Neuronal stem cell (in vitro differentiated cells): ENCODE measurements around the gene SUGCT.

Source experiments
- DNase-seq: peaks from one replicate; pipeline ENCODE4 v3.0.0-alpha.2; 2013; ENCODE audit warnings: low spot score
- H2AFZ ChIP-seq: one replicate; pipeline ENCODE4 v1.6.1; 2013; ENCODE audit warnings: mild to moderate bottlenecking, low read length, inconsistent platforms
- H2AK5ac ChIP-seq: 2 replicates; pipeline ENCODE4 v1.6.1; 2013; ENCODE audit warnings: low read depth, mild to moderate bottlenecking, inconsistent platforms, low read length, moderate library complexity, mixed read lengths
- H2BK120ac ChIP-seq: 2 replicates; pipeline ENCODE4 v1.6.1; 2013; ENCODE audit warnings: low read depth, mild to moderate bottlenecking, inconsistent platforms, low read length, moderate library complexity, mixed read lengths
- H2BK12ac ChIP-seq: one replicate; pipeline ENCODE4 v1.6.1; 2013; ENCODE audit warnings: low read length, inconsistent platforms
- H2BK15ac ChIP-seq: 2 replicates; pipeline ENCODE4 v1.6.1; 2013; ENCODE audit warnings: mild to moderate bottlenecking, low read length, inconsistent platforms, mixed read lengths
- H2BK5ac ChIP-seq: one replicate; pipeline ENCODE4 v1.6.1; 2013; ENCODE audit warnings: inconsistent platforms, mild to moderate bottlenecking, low read length, moderate library complexity
- H3K14ac ChIP-seq: one replicate; pipeline ENCODE4 v1.6.1; 2013; ENCODE audit warnings: low read length, inconsistent platforms
- H3K18ac ChIP-seq: 2 replicates; pipeline ENCODE4 v1.6.1; 2013; ENCODE audit warnings: low read length, inconsistent platforms
- H3K23ac ChIP-seq: 2 replicates; pipeline ENCODE4 v1.6.1; 2013; ENCODE audit warnings: low read depth, mild to moderate bottlenecking, mixed read lengths, low read length, inconsistent platforms; ENCODE audit not compliant: poor library complexity
- H3K27ac ChIP-seq: replicated peaks from 3 replicates; pipeline ENCODE4 v1.5.1; 2013; ENCODE audit warnings: low read length, inconsistent platforms
- H3K27me3 ChIP-seq, 3 experiments: 2 replicates each; pipeline ENCODE4 v1.6.1; 2013; ENCODE audit warnings: low read length in 3 of 3, mild to moderate bottlenecking in 2 of 3, inconsistent platforms in 1 of 3, low read depth in 1 of 3, mixed read lengths in 1 of 3, moderate library complexity in 1 of 3; ENCODE audit not compliant: control insufficient read depth in 3 of 3, insufficient read depth in 3 of 3
- H3K36me3 ChIP-seq, 2 donors: replicated peaks in 1 of 2; 2 replicates each; pipeline ENCODE4 v1.6.1; 2013; ENCODE audit warnings: low read length in 2 of 2; ENCODE audit not compliant: control insufficient read depth in 2 of 2, insufficient read depth in 2 of 2
- H3K4ac ChIP-seq: 2 replicates; pipeline ENCODE4 v1.6.1; 2013; ENCODE audit warnings: inconsistent platforms, mild to moderate bottlenecking, low read length, moderate library complexity
- H3K4me1 ChIP-seq, 2 donors: 1 replicate in 1 of 2; 2 replicates in 1 of 2; pipeline ENCODE4 v1.6.1; 2013; ENCODE audit warnings: low read length in 2 of 2, low read depth in 1 of 2; ENCODE audit not compliant: control insufficient read depth in 2 of 2, insufficient read depth in 1 of 2
- H3K4me2 ChIP-seq: one replicate; pipeline ENCODE4 v1.6.1; 2013; ENCODE audit warnings: mild to moderate bottlenecking, low read length, inconsistent platforms; ENCODE audit not compliant: insufficient read depth, poor library complexity, severe bottlenecking
- H3K4me3 ChIP-seq, 2 donors: 2 replicates each; pipeline ENCODE4 v1.5.1; 2013; ENCODE audit warnings: low read length in 2 of 2, mild to moderate bottlenecking in 2 of 2, inconsistent platforms in 1 of 2, moderate library complexity in 1 of 2
- H3K79me1 ChIP-seq: one replicate; pipeline ENCODE4 v1.6.1; 2013; ENCODE audit warnings: low read depth, mild to moderate bottlenecking, inconsistent platforms, low read length, moderate library complexity
- H3K9ac ChIP-seq: one replicate; pipeline ENCODE4 v1.6.1; 2013; ENCODE audit warnings: mild to moderate bottlenecking, low read depth, low read length, inconsistent platforms; ENCODE audit not compliant: poor library complexity
- H3K9me3 ChIP-seq, 2 donors: replicated peaks in 1 of 2; 2 replicates each; pipeline versions ENCODE3 to v1.6.1; 2013; ENCODE audit warnings: low read length in 2 of 2, mild to moderate bottlenecking in 2 of 2, inconsistent platforms in 1 of 2, low read depth in 1 of 2, mixed read lengths in 1 of 2, moderate library complexity in 1 of 2; ENCODE audit not compliant: control insufficient read depth in 2 of 2, insufficient read depth in 1 of 2
- H4K8ac ChIP-seq: one replicate; pipeline ENCODE4 v1.6.1; 2013; ENCODE audit warnings: low read depth, mild to moderate bottlenecking, inconsistent platforms, low read length, moderate library complexity
- H4K91ac ChIP-seq: one replicate; pipeline ENCODE4 v1.6.1; 2013; ENCODE audit warnings: low read length, low read depth, mild to moderate bottlenecking, inconsistent platforms; ENCODE audit not compliant: poor library complexity
- WGBS, 2 donors: extraction: QIAGEN DNeasy Blood & Tissue Kit; methylation state at CpG; one replicate each; pipeline ENCODE4 v1.1.7; 2013; ENCODE audit warnings: missing lambda C conversion rate in 2 of 2, mixed read lengths in 1 of 2; ENCODE audit not compliant: insufficient read length in 2 of 2, insufficient replicate concordance in 1 of 2; ENCODE audit errors: extremely low coverage in 2 of 2; 5-methylcytosine and 5-hydroxymethylcytosine counted together

Gene SUGCT

DNA sequence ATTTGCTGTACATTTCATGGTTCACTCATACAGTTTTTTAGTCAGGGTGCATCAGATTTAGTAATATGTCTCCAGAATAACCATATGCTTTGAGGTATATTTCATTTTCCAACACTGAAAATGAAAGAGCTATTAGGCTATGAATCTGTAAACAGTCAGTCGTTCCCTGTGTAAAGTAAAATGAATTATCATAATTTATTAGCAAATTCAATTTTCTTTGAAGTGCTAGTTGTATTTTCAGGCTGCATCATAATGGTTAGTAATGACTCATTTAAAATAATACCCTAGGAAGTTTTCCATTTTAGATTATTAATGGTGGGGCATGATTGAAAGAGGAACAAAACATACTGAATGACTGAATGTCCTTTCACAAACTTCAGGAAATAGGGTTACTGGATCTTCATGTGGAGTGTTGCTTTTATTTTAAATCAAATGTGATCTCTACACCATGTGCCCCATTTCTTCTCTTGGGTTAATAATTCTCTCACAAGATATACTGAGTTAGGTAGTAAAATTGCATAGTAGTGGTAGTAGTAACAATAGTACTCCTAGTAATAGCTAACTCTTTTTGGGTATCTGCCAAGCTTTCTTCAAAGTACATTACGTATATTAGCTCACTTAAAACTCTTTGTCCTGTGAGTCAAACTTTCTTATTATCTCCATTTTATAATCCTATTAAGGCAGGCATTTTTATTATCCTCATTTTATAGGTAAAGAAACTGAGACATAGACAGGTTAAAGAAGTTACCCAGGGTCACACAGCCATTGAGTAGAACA lies 476.5 kb downstream of the SUGCT start:
- no peak overlapping the region for H2BK12ac ChIP-seq
- H3K9me3 ChIP-seq = no peaks in the 10 kb centered on the region
- H3K27ac ChIP-seq = no peak overlapping the region
- no peak overlapping the region for H3K23ac ChIP-seq
- DNase-seq = no peak
- no peak overlapping the region for H2BK5ac ChIP-seq
- H2AFZ ChIP-seq = no peak overlapping the region
- no peak overlapping the region for H3K18ac ChIP-seq
- H3K14ac ChIP-seq = no peak overlapping the region
- H3K4me3 ChIP-seq = no peak overlapping the region
- WGBS, 2 donors = no CpG with 5 or more reads among the region's 2 CpGs
- H4K8ac ChIP-seq = no peak overlapping the region
- H3K4me2 ChIP-seq = no peak overlapping the region
- H3K4ac ChIP-seq = no peak overlapping the region
- no peaks in the 10 kb centered on the region for H3K27me3 ChIP-seq
- H3K36me3 ChIP-seq = no peaks in the 10 kb centered on the region
- H2BK120ac ChIP-seq = no peak overlapping the region
- no peak overlapping the region for H2BK15ac ChIP-seq
- no peak overlapping the region for H4K91ac ChIP-seq
- H3K79me1 ChIP-seq = peaks cover 1% of the 10 kb centered on the region
- H2AK5ac ChIP-seq = no peak overlapping the region
- H3K9ac ChIP-seq = no peak overlapping the region
- H3K4me1 ChIP-seq = peaks cover 0 to under 1% of the 10 kb centered on the region in 2 donors

DNA sequence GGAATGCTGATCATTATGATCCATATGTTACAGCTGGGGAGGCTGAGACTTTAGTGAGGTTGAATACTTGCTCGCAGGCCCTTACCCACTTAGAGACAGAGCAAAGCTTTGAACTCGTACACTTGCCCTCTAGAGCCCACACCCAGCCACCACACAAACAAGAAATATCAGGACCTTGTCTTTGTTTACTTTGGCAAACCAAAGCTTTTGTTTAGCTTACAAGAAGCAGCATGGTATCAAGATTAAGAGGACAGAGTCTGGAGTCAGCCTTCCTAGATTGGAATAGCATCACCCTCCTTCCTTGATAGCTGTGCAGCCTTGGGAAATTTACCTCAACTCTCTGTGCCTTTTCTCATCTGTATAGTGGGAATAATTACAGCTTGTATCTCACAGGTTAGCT lies 477.5 kb downstream of the SUGCT start:
- H4K8ac ChIP-seq = no peak overlapping the region
- no peak overlapping the region for H3K18ac ChIP-seq
- no peak overlapping the region for H3K27ac ChIP-seq
- H2AK5ac ChIP-seq = no peak overlapping the region
- peaks cover 1% of the 10 kb centered on the region for H3K79me1 ChIP-seq
- H2BK12ac ChIP-seq = no peak overlapping the region
- H3K23ac ChIP-seq = no peak overlapping the region
- H2AFZ ChIP-seq = no peak overlapping the region
- H3K9ac ChIP-seq = no peak overlapping the region
- H3K4ac ChIP-seq = no peak overlapping the region
- H3K14ac ChIP-seq = no peak overlapping the region
- no peak overlapping the region for H2BK15ac ChIP-seq
- no peak overlapping the region for H3K4me3 ChIP-seq
- no peaks in the 10 kb centered on the region for H3K4me1 ChIP-seq
- H3K4me2 ChIP-seq = no peak overlapping the region
- no CpG with 5 or more reads among the region's 2 CpGs for WGBS, 2 donors
- H2BK120ac ChIP-seq = no peak overlapping the region
- no peak overlapping the region for H2BK5ac ChIP-seq
- H4K91ac ChIP-seq = no peak overlapping the region
- no peaks in the 10 kb centered on the region for H3K9me3 ChIP-seq
- no peaks in the 10 kb centered on the region for H3K36me3 ChIP-seq
- H3K27me3 ChIP-seq = no peaks in the 10 kb centered on the region
- DNase-seq = no peak

DNA sequence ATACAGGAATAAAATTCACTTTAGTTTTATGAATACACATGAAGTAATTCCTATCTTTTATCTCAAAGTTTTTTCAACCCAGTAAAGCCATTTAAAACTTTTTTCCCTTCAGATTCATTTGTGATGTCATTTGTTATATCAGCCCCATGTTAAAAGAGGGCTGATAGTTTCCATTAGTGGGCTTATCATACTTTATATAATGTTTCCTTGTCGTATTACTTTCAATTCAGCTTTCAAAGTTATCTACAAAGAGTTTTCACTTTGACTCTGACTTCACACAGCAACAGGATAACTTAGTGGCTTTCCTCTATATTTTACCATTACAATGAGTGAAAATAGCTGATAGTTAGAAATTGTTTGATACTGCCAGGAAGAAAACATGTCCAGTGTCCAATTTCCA lies 484.8 kb downstream of the SUGCT start:
- no peak for DNase-seq
- Histone ChIP-seq H3K9me3 (no peaks in the 10 kb centered on the region), H2BK15ac (no peak overlapping the region), H3K27ac (no peak overlapping the region), H3K27me3 (no peaks in the 10 kb centered on the region), H3K36me3 (no peaks in the 10 kb centered on the region), H2BK12ac (no peak overlapping the region), H2AFZ (no peak overlapping the region), H4K91ac (no peak overlapping the region), H3K4me2 (no peak overlapping the region), H2AK5ac (no peak overlapping the region), H3K9ac (no peak overlapping the region), H2BK120ac (no peak overlapping the region), H4K8ac (no peak overlapping the region), H3K23ac (no peak overlapping the region), H2BK5ac (no peak overlapping the region), H3K18ac (no peak overlapping the region), H3K4ac (no peak overlapping the region), H3K4me1 (no peaks in the 10 kb centered on the region), H3K14ac (no peak overlapping the region), H3K4me3 (no peak overlapping the region), H3K79me1 (no peaks in the 10 kb centered on the region)
- no CpG with 5 or more reads among the region's 1 CpG for WGBS, 2 donors

DNA sequence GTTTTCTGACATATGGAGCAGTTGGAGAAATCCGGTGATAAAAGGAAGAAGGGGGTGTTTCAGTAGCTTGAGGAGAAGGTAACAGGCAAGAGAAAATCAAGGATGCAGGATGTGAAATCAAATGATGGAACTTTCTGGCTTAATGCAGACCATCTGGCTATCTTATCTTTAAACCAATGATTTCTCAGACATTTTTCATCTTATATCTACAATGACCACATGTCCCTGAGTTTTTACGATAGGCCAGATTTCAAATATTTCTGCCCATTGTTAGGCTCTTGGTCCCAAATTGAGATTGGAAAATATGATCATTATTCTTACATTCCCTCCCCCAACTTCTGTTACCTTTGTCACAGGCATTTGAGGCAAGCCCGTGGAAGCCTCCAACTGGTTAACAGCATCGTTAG lies 486.8 kb downstream of the SUGCT start:
- DNase-seq = no peak
- no peak overlapping the region for H2AK5ac ChIP-seq
- no peak overlapping the region for H2BK12ac ChIP-seq
- no peak overlapping the region for H2BK120ac ChIP-seq
- no peak overlapping the region for H3K23ac ChIP-seq
- no peak overlapping the region for H3K4me2 ChIP-seq
- no peak overlapping the region for H3K27ac ChIP-seq
- H2BK5ac ChIP-seq = no peak overlapping the region
- no peak overlapping the region for H2BK15ac ChIP-seq
- no CpG with 5 or more reads among the region's 4 CpGs for WGBS, 2 donors
- no peak overlapping the region for H3K14ac ChIP-seq
- H2AFZ ChIP-seq = no peak overlapping the region
- H3K4me1 ChIP-seq = no peaks in the 10 kb centered on the region
- H4K8ac ChIP-seq = no peak overlapping the region
- no peak overlapping the region for H3K9ac ChIP-seq
- H3K4me3 ChIP-seq = no peak overlapping the region
- no peaks in the 10 kb centered on the region for H3K9me3 ChIP-seq
- H3K27me3 ChIP-seq = no peaks in the 10 kb centered on the region
- H3K79me1 ChIP-seq = no peaks in the 10 kb centered on the region
- H3K18ac ChIP-seq = no peak overlapping the region
- H3K36me3 ChIP-seq = no peaks in the 10 kb centered on the region
- no peak overlapping the region for H3K4ac ChIP-seq
- H4K91ac ChIP-seq = no peak overlapping the region
